ENCODE measurements around the gene ARHGAP31.

DNA sequence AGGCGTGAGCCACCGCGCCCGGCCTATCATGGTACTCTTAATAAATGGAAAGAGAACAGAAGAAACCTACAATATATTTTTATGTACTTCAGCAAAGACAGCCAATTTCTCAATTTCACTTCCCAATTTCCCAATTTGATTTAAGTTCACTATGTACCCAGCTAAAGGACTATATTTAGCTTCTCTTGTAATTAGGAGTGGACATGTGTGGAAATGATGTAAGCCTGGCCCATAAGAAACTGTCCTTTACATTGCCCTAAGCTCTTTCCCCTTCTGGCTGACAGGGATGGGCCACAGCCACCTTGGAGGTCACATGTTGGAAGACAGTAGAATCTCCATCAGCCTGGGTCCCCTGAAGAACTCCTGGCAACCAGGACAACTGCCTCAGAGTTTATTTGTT lies 163.1 kb downstream of the ARHGAP31 start:
- TF ChIP-seq POLR2A (IDR thresholded peaks at IDR 0.05; ENCODE audit: low read depth, low read length) = no peak
- no peak for TF ChIP-seq TAF1 (IDR thresholded peaks at IDR 0.05; ENCODE audit: low read depth, low read length)
- TF ChIP-seq POLR2AphosphoS5 (IDR thresholded peaks at IDR 0.05; ENCODE audit: low read depth, low read length) = no peak

All from GM12891 (cell line).